GF-D8 (cell line): ENCODE results near the gene AHDC1.
A peak's percentile ranks its signal among the peaks of the same experiment; 100 is the strongest.

Experiments
- DNase-seq: peaks from one replicate; lab custom pipeline; 2025; lab: John Stamatoyannopoulos, UW

AHDC1 gene

GRCh38 chr1:27615346-27616192, 11.6 kb upstream of the AHDC1 start:
- no peak for DNase-seq

DNA sequence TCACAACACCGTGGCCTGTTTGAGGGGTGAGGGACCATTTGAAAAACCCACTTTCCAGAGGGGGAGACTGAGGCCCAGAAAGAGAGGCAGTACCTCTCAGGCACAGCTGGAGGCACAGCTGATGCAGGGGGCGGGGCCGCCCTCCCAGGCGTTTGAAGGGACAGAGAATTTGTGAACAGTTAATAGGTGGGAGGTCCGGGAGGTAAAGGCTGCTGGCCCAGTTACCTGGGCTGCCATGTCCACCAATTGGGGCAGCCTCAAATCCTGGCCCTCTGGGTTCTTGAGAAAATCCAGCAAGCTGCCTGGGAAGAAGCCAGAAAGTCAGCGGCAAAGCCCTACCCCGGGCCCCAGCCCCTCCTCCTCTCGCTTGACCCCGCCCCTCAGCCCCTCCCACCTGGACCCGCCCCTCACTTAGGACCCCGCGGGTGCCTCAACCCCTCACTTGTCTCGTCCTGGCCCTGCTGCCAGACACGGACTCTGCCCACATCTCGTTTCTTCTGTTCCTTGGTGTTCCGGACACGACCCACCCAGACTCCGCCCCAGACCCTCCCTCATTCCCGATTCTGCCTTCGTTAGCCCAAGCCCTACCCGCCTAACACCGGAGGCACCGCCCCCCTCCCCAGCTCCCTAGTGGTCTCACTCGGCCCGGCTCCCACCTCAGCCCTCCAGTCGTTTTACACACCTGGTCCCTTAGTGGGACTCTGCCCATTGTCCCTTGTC, 10.8 kb upstream of the AHDC1 start:
- no peak for DNase-seq

GRCh38 chr1:27614043-27614624, 10.2 kb upstream of the AHDC1 start:
- no peak for DNase-seq

DNA sequence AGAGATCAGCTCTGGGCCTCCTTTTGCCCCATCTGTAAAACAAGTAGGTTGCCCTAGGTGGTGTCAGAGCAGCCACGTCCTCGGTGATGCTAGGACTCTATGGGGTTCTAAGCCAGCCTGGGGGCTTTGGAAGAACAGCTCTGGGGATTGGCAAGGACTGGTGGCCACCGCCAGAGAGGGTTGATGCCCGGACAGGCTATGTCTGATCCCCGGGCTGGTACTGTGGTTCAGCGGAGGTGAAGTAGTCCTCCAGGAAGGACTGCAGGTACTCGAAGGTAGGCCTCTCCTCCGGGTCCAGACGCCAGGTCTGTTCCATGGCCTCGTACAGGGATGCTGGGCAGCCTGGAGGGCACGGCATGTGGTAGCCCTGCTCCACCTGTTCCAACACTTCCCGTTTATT, 8.8 kb upstream of the AHDC1 start:
- no peak for DNase-seq

DNA sequence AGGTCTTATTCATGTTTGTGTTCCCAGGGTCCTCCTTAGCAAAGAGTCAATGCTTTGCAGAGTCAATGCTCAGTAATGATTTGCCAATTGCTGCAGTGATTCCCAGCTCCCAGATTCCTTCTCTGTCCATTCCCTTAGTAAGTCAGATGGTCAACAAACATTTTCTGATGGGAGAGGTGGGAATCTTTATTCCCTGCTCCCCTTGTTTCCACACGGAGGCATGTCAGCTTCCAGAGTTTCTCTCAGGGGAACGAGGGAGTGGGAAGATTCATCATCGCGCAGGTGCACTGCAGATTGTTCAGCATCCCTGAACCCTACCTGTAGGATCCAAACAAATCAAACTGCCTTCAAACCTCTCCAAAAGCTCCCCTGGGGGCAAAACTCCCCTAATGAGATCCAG, 7.5 kb upstream of the AHDC1 start:
- DNase-seq, result no peak

DNA sequence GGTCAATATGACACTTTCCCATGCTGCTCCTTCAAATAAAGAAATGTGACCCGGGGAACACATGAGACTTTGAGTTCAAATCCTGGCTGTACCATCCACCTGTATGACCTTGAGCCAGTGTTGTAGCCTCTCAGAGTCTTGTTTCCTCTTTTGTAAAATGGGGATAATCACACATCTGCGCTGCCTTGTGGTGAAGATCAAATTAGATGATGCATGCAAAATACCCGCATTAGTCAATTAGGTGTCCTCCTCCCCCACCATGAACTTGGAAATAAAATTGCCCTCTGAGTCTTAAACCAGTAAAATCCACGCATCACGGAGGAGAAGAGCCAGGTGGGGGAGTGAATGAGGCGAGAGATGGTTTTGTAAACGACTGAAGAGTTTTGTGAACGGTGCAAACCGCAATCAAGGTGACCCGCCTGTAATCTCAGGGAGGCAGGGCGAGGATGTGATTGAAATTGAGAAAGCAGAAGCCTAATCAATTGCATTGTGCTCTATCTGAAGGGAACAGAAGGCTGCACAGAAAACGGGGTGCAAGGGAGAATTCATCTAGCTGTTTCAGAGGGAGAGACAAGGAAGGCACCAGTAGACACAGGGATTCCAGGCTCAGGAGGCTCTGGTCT, 5.8 kb upstream of the AHDC1 start:
- DNase-seq, result no peak

DNA sequence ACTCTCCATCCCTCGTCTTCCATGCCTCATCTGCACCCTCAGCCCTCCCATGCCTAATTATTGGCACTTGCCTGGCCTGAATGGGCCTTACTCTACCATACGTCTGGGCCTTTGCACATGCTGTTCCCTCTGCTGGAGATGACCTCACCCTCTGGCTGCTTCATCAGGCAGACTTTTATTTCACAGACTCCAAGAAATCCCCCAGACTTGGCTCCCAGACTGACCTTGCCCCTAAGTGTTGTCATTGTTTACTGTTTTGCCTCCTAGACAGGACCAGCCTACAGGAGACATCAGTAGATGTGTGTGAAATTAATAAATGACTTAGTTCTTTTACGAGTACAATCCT, 5.2 kb upstream of the AHDC1 start:
- DNase-seq, result no peak

- peak; percentile 81 for DNase-seq
Observed at GRCh38 chr1:27607239-27607804, 3.4 kb upstream of the AHDC1 start.

DNA sequence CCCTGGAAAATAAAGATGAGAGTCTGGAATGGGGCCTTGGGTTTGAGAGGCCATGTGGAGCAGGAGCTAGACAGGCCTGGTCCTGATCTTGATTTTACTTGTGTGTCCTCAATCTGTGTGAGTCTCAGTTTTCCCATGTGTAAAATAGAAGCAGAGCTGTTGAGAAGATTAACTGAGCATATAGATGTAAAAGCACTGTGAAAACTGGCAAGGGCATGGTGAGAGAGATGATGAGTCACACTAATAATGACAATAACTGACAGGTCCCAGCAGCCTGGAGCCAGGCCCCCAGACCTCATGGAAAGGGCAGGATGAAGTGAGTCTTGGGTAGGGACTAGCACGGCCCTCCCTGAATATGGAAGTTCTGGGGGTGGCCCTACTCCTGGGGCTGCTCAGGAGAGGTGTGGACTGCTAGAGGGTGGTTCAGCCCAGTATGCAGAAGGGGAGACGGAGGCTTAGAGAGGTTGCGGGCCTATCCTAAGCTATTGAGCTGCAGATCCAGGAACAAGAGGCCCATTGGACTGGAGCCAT, 2.8 kb upstream of the AHDC1 start:
- DNase-seq, result no peak

- peak; percentile 19 for DNase-seq
Observed at GRCh38 chr1:27605796-27606707, 2.1 kb upstream of the AHDC1 start.

DNA sequence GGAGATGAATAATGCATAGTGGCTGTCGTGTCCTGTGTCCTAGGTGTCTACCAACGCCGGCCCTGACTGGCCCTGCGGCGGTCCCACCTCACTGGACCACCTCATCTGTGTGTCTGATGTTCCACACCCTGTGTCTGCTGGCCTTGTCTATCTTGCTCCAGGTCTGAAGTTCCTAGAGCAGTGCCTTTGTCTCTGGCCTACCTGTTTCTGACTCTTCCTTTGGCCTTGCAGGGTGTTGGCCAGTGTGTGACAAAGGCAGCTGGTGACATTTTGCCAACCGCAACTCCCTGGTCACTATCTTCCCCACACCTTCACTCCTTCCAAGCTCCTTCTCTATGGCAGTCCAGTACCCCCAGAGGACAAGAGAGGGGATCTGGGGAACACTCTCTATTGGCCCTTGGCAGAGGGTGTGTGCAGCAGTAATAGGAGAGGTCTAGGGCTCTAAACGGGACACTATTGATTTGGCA, 1.4 kb upstream of the AHDC1 start:
- no peak for DNase-seq

- DNase-seq, result no peak
Observed at GRCh38 chr1:27604579-27605299, 795 bp upstream of the AHDC1 start.

GRCh38 chr1:27603309-27603680, 649 bp downstream of the AHDC1 start:
- DNase-seq, result no peak

DNA sequence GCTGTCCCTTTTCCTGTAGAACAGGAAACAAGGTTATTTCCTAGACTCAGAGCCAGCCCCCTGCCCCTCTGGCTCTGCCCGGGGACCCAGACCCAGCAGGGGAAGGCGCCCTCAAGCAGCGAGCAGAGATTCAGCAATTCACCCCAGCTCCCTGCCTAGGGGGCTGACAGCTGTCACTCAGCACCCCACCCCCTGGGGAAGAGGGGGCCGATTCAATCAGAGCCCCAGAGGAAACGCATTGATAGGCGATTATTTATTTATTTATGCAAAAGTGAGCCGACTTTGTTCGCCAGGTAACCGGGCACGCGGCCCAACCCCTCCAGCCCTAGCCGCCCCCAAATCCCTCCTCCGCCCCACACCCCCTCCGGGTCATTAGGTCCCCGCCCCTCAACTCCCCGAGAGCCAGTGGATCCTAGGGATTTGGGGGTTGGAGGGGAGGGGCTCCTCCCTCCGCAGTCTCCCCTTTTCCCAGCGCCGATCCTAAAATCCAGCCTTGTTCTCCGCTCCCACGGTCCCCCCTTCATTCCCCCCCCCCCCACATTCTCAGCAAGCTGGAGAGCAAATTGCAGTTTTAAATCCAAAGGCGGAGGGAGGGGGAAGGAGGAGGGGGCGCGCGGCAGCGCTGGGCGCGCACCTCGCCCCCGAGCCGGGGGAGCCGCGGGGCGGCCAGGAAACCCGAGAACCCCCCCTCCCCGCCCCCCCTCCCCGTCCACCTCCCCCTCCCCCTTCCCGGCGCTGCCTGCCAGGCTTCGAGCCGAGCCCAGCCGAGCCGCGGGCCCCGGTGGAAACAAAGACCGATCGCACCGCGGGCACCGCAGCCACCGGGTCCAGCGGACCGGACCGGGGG, 1.3 kb downstream of the AHDC1 start:
- no peak for DNase-seq

GRCh38 chr1:27601771-27602461, 2.0 kb downstream of the AHDC1 start:
- peak; percentile 18 for DNase-seq

DNA sequence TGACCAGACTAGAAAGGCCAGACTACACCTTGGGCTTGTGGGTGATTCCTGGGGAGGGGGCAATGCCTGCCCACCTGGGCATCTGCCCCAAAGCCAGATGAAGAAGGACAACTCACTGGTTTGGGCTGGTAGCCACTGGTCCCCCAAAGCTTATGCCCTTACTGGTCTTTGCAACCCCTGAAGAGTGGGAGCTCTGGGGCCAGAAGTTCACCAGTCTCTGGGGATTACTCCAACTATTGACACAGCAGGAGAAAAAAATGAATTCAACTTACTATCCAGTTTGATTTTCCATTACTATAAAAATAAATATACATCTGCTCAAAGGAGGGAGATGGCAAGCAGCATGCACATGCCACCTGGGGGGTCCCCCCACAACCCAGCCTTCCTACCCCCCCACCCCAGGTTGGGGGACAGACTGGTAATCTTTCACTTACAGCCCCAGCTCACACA, 2.6 kb downstream of the AHDC1 start:
- DNase-seq, result no peak

- DNase-seq, result no peak
Observed at GRCh38 chr1:27600498-27601175, 3.3 kb downstream of the AHDC1 start.
